NCI-H1694 treated with DMSO at 0.1 percent for 48 hours (cell line): ENCODE data around the gene JDP2.

Source experiments
- DNase-seq: peaks from one replicate; lab custom pipeline; 2025; lab: John Stamatoyannopoulos, UW

Gene JDP2

GRCh38 chr14:75484711-75485429 is 57.0 kb downstream of the JDP2 start:
- DNase-seq = no peak

GRCh38 chr14:75486318-75486717 is 58.5 kb downstream of the JDP2 start:
- DNase-seq = no peak

- no peak for DNase-seq
These were observed 59.4 kb downstream of the JDP2 start for GRCh38 chr14:75487155-75487671.

- DNase-seq = no peak
These were observed 61.6 kb downstream of the JDP2 start for GRCh38 chr14:75489480-75489837.

GRCh38 chr14:75491376-75491978 is 63.7 kb downstream of the JDP2 start:
- no peak for DNase-seq

- DNase-seq = no peak
These were observed 65.2 kb downstream of the JDP2 start for GRCh38 chr14:75492832-75493591.

- DNase-seq = no peak
These were observed 65.8 kb downstream of the JDP2 start for GRCh38 chr14:75493592-75494087.

GRCh38 chr14:75494896-75495295 is 67.1 kb downstream of the JDP2 start:
- DNase-seq = no peak

- no peak for DNase-seq
These were observed 67.6 kb downstream of the JDP2 start for GRCh38 chr14:75495399-75495798.

- no peak for DNase-seq
These were observed 68.1 kb downstream of the JDP2 start for GRCh38 chr14:75495882-75496281.

- no peak for DNase-seq
These were observed 68.9 kb downstream of the JDP2 start for GRCh38 chr14:75496755-75497154.

GRCh38 chr14:75497191-75497590 is 69.4 kb downstream of the JDP2 start:
- no peak for DNase-seq

- no peak for DNase-seq
These were observed 69.9 kb downstream of the JDP2 start for GRCh38 chr14:75497701-75498100.

GRCh38 chr14:75499084-75499875 is 71.5 kb downstream of the JDP2 start:
- DNase-seq = no peak

GRCh38 chr14:75501080-75501479 is 73.3 kb downstream of the JDP2 start:
- DNase-seq = no peak

GRCh38 chr14:75504411-75504810 is 76.6 kb downstream of the JDP2 start:
- no peak for DNase-seq

- no peak for DNase-seq
These were observed 79.1 kb downstream of the JDP2 start for GRCh38 chr14:75506930-75507329.

- no peak for DNase-seq
These were observed 82.7 kb downstream of the JDP2 start for GRCh38 chr14:75510547-75510946.

GRCh38 chr14:75511201-75511600 is 83.4 kb downstream of the JDP2 start:
- DNase-seq = no peak

- no peak for DNase-seq
These were observed 86.3 kb downstream of the JDP2 start for GRCh38 chr14:75513911-75514672.
